ENCODE results near the gene LRBA.

Gene LRBA

GRCh38 chr4:150874338-150875226 is 140.5 kb downstream of the LRBA start:
- DNase-seq (ENCODE audit: low read depth), result no peak

- peak; percentile 7 for DNase-seq (ENCODE audit: low read depth)
Observed at GRCh38 chr4:150867148-150867547, 147.9 kb downstream of the LRBA start.

GRCh38 chr4:150863456-150863855 is 151.6 kb downstream of the LRBA start:
- no peak for DNase-seq (ENCODE audit: low read depth)

DNA sequence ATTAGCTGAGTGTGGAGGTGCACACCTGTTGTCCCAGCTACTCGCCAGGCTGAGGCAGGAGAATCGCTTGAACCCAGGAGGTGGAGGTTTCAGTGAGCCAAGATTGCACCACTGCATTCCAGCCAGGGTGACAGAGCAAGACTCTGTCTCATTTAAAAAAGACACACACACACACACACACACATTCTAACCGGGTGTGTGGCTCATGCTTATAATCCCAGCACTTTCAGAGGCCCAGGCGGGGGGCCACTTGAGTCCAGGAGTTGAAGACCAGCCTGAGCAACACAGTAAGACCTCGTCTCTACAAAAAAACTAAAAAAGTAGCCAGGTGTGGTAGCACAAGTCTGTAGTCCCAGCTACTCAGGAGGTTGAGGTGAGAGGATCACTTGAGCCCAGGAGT is 152.3 kb downstream of the LRBA start:
- DNase-seq (ENCODE audit: low read depth), result no peak

DNA sequence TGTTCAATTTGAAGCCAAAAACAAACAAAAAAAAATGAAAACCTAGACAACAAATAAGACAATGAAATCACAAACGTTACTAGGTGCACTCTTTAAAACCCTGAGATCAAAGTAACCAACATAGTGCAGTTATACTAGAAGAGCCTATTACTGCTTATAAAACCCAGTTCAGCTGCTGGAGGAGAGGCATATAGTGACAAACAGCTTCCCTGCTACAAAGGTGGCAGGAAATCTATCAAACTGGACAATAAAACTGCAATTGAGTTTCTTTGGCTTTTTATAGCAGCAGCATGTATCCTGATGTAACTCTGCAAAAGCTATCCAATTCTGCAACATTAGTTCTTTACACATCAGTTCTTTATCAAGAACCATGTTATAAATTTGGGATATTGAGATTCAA is 155.6 kb downstream of the LRBA start:
- DNase-seq (ENCODE audit: low read depth), result no peak

DNA sequence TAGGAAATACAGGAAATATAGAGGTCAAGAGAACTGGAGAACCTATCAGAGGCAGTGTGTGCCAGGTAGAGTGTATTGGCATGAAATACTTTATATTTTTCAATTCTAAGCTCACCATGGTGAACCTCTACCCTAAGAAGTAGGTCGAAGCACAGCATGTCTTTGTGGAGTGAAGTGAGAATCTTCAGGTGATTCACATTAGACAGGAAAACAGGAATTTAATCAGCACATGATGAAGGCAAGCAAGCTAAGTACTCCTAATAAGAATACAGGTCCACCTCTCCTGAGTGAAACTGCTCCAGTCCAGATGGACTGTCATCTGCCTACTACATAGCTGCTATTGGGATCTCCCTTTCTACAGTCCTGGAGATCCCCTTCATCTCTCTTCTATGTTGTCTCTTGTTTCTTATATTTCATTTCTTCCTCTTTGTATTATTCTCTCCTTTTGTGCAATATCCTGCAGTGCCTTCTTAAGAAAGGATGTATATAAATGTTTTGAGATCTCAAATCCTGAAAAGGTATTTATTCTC is 159.0 kb downstream of the LRBA start:
- no peak for DNase-seq (ENCODE audit: low read depth)

- DNase-seq (ENCODE audit: low read depth), result no peak
Observed at GRCh38 chr4:150854600-150854999, 160.5 kb downstream of the LRBA start.

DNA sequence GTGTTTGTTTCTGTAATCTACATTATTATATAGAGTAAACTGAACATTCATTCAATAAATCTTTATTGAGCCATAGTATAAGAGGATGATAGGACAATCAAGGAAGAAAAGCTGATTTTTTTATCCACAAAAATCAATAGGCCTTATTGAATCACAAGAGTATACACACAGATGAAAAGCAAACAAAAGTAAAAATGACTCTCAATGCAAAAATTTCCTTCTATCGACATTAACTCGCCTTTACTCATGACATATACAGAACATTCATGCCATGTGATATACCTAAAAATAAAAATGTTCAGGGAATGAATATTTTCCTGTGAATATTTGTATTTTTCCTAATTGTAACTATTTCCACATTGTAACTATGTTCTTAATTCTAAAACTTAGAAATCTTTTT is 161.2 kb downstream of the LRBA start:
- DNase-seq (ENCODE audit: low read depth), result no peak

GRCh38 chr4:150852216-150852615 is 162.9 kb downstream of the LRBA start:
- no peak for DNase-seq (ENCODE audit: low read depth)

GRCh38 chr4:150849016-150849415 is 166.1 kb downstream of the LRBA start:
- DNase-seq (ENCODE audit: low read depth), result no peak

GRCh38 chr4:150828159-150828558 is 186.9 kb downstream of the LRBA start:
- DNase-seq (ENCODE audit: low read depth), result peak; percentile 25

DNA sequence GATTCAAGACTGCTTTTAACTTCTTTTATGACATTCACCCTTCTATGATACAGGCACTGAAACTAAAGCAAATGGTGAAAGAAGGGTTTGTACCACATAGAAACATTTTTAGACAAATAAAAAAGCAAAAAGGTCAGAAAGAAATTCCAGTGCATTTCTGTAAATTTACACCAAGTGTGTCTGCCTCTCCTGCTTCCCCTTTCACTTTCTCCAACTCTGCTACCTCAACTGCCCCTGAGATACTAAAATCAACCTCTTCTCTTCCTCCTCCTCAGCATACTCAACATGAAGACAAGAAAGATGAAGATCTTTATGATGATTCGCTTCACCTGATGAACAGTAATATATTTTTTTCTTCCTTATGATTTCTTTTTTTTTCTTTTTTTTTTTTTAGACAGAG is 187.9 kb downstream of the LRBA start:
- DNase-seq (ENCODE audit: low read depth), result no peak

GRCh38 chr4:150826306-150826705 is 188.8 kb downstream of the LRBA start:
- no peak for DNase-seq (ENCODE audit: low read depth)

- DNase-seq (ENCODE audit: low read depth), result no peak
Observed at GRCh38 chr4:150822407-150822806, 192.7 kb downstream of the LRBA start.

GRCh38 chr4:150821641-150822040 is 193.4 kb downstream of the LRBA start:
- no peak for DNase-seq (ENCODE audit: low read depth)

DNA sequence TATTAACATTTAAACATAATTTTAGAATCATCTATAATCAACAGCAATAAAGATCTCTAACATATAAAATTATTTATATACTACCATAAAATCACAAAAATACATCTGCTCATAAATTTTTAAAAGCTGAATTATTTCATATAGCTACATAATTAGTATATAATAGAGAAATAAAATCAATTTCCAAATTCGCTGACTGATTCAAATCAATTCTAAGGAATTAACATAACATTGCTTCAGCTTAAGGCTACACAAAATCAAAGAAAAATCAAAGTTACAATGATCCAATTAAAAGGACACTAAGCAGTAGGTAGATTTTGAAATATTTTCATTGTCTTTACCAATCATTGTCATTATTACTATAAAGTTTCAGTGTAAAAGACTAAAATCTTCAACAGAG is 194.7 kb downstream of the LRBA start:
- no peak for DNase-seq (ENCODE audit: low read depth)

DNA sequence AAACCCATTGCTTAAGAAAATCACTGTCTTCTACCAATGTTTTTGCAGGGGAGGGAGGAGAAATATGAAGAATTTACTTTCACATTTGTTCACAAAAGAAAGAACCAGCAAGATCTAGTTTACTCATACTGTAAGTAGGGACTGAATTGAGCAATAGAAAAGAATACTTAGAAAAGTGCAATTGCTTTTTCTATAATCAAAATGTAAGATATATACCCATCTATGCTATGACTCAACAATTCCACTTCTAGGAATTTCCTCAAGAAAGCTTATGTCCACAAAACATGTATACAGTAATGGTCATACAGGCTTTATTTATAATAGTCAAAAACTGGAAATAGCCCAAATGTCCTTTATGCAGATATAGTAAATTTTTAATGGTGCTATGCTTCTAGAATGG is 196.4 kb downstream of the LRBA start:
- no peak for DNase-seq (ENCODE audit: low read depth)

DNA sequence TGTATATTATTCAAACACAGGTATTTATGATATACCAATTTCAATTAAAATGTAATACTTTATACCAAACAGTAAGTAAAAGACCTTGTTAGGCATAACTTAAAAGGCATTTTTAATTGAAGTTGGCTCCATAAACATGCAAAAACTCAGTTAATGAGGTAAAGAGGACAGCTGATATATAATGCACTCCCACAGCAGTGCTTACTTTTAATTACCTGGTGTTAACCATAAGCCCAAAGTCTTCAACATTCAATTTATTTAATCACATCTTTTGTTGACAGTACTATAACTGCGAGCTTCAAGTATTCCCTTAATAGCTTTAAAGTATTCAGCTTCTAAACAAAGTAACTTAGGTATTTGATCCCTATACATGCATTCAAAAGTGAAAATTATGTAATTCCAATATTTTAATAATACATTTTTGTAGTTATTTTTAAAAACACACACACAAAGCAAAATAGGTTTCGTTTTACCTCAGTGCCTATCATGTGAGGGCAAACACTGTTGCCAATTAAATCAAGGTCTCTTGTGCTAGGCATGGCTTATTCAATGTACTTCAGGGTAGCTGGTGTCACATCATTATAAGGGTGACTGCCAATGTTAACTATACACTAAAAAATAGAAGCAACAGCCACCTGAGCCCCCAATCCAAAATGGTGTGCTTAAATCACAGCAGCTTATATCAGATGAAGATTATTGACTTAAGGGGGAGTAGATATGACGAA is 197.1 kb downstream of the LRBA start:
- DNase-seq (ENCODE audit: low read depth), result no peak

GRCh38 chr4:150817017-150817416 is 198.1 kb downstream of the LRBA start:
- DNase-seq (ENCODE audit: low read depth), result no peak

DNA sequence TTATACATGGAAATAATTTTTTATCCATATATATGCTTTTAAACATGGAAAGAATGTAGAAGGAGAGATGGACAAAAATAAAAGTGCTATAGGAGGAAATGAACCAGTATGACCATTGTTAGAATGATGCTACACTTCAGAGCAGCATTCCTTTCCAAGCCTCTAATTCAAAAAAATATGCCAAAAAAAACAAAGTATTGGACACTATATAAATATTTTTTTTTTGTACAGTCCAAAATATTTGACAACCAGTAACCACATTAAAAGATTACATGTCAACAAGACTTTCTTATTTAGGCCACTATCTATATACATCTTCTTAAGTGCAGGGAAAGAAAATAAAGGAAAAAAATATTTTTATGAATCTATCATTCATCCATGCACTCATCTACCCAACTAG is 198.6 kb downstream of the LRBA start:
- no peak for DNase-seq (ENCODE audit: low read depth)

GRCh38 chr4:150814873-150815272 is 200.2 kb downstream of the LRBA start:
- no peak for DNase-seq (ENCODE audit: low read depth)

DNA sequence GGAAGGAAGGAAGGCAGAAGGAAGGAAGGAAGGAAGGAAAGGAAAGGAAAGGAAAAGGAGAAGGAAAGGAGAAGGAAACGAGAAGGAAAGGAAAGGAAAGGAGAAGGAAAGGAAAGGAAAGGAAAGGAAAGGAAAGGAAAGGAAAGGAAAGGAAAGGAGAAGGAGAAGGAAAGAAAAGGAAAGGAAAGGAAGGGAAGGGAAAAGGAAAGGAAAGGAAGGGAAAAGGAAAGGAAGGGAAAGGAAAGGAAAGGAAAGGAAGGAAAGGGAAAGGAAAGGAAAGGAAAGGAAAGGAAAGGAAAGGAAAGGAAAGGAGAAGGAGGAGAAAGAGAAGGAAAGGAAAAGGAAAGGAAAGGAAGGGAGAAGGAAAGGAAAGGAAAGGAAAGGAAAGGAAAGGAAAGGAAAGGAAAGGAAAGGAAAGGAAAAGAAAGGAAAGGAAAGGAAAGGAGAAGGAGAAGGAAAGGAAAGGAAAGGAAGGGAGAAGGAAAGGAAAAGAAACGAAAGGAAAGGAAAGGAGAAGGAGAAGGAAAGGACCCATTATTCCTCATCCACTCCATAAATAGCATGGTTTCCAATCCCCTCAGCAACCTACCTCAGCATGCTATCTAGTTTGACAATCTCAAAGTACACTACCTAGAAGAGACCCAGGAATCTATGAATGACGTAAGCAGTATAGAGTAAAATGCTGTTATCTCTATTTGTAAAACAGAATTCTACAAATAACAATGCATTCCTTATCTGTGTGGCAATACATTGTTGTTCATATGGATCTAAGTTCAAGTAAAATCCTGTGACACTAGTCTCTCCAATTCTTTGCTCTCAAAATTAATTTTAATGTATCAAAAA is 209.7 kb downstream of the LRBA start:
- DNase-seq (ENCODE audit: low read depth), result no peak

All from activated gamma-delta T cell treated with anti-CD3 and anti-CD28 coated beads, Interleukin-2, amount 50 U/mL, for 16 hours (primary cell).